Endodermal cell (in vitro differentiated cells): ENCODE results near the gene OSBPL5. TPM values are rescaled to one million over a fixed set of nuclear protein-coding genes. Genes with fewer than 3 reads are reported as not detected.
A peak's percentile ranks its signal among the peaks of the same experiment; 100 is the strongest.

Experiments used
- DNase-seq: peaks from one replicate; pipeline ENCODE4 v3.0.0-alpha.2; 2017
- H3K27ac ChIP-seq: 2 replicates; pipeline ENCODE4 v1.5.1; 2013; ENCODE audit warnings: mild to moderate bottlenecking, low read depth, low read length, moderate library complexity
- H3K27me3 ChIP-seq: 2 replicates; pipeline ENCODE4 v1.6.1; 2013; ENCODE audit warnings: mild to moderate bottlenecking, low read length, moderate library complexity; ENCODE audit not compliant: insufficient read depth, control insufficient read depth, poor library complexity, severe bottlenecking
- H3K36me3 ChIP-seq: 2 replicates; pipeline ENCODE4 v1.7.0; 2013; ENCODE audit warnings: mild to moderate bottlenecking, low read length, moderate library complexity; ENCODE audit not compliant: control insufficient read depth, insufficient read depth
- H3K4me1 ChIP-seq: one replicate; pipeline ENCODE4 v1.7.0; 2013; ENCODE audit warnings: low read length; ENCODE audit not compliant: control insufficient read depth, insufficient read depth
- H3K4me3 ChIP-seq: 2 replicates; pipeline ENCODE4 v1.5.1; 2013; ENCODE audit warnings: mild to moderate bottlenecking, low read length, moderate library complexity
- H3K9ac ChIP-seq: 2 replicates; pipeline ENCODE4 v1.6.1; 2013; ENCODE audit warnings: mild to moderate bottlenecking, low read length, moderate library complexity; ENCODE audit not compliant: poor library complexity, severe bottlenecking; ENCODE audit errors: extremely low read depth
- H3K9me3 ChIP-seq: 2 replicates; pipeline ENCODE4 v1.6.1; 2013; ENCODE audit warnings: mild to moderate bottlenecking, low read length, moderate library complexity; ENCODE audit not compliant: control insufficient read depth
- H3K27ac Mint-ChIP-seq: 2 replicates; pipeline ENCODE4 v1.8.0; 2020; ENCODE audit warnings: mixed read lengths
- H3K27me3 Mint-ChIP-seq: 2 replicates; pipeline ENCODE4 v1.8.0; 2021; ENCODE audit warnings: mild to moderate bottlenecking, mixed read lengths; ENCODE audit not compliant: insufficient read depth
- H3K36me3 Mint-ChIP-seq: 2 replicates; pipeline ENCODE4 v1.8.0; 2020; ENCODE audit warnings: low read depth, mixed read lengths
- H3K4me1 Mint-ChIP-seq: 2 replicates; pipeline ENCODE4 v1.8.0; 2020; ENCODE audit warnings: mixed read lengths
- H3K4me3 Mint-ChIP-seq: 2 replicates; pipeline ENCODE4 v1.8.0; 2020; ENCODE audit warnings: mild to moderate bottlenecking, moderate library complexity, mixed read lengths
- H3K9me3 Mint-ChIP-seq: 2 replicates; pipeline ENCODE4 v1.8.0; 2020; ENCODE audit warnings: mild to moderate bottlenecking, mixed read lengths
- CTCF ChIP-seq: fragments of 200-600 bp; sonication (generic); conservative IDR thresholded peaks from 2 replicates; pipeline ENCODE4 v1.5.0; 2021; ENCODE audit warnings: antibody characterized with exemption, mild to moderate bottlenecking
- WGBS, 2 experiments: methylation state at CpG; one replicate each; pipeline versions ENCODE4 v1.1.5 to v1.1.7; 2013; ENCODE audit warnings: missing lambda C conversion rate in 2 of 2, mixed read lengths in 1 of 2; ENCODE audit not compliant: insufficient coverage in 1 of 2, insufficient read length in 1 of 2; 5-methylcytosine and 5-hydroxymethylcytosine counted together
- total RNA-seq, 2 donors: library from RNA; stranded (reverse); fragmentation: NEBNext Ultra II Directional in 1 of 2; extraction: Animal tissue kit (Norgen Biotek cat#: 25700) in 1 of 2; gene quantifications; 2 replicates in 1 of 2; 3 replicates in 1 of 2; pipeline ENCODE4 v1.2.1, GENCODE V29; 2021

Gene OSBPL5
- total RNA-seq, 2 donors from 2014 or later: 1.2 to 4.8 TPM

GRCh38 chr11:3109434-3109833, 55.7 kb downstream of the OSBPL5 start:
- H3K9me3 ChIP-seq: peaks cover 27% of the 10 kb centered on the region
- WGBS, 2 experiments: 87 to 92% methylated on average over 5 to 7 of the region's 7 CpGs
- Mint-ChIP-seq H3K27ac (no peak overlapping the region), H3K9me3 (peaks cover 44% of the 10 kb centered on the region), H3K4me3 (no peak overlapping the region), H3K36me3 (peaks cover 22% of the 10 kb centered on the region), H3K27me3 (peaks cover 9% of the 10 kb centered on the region), H3K4me1 (no peaks in the 10 kb centered on the region)
- H3K4me3 ChIP-seq: no peak overlapping the region
- no peak overlapping the region for H3K9ac ChIP-seq
- no peaks in the 10 kb centered on the region for H3K4me1 ChIP-seq
- DNase-seq: no peak
- no peak for TF ChIP-seq CTCF
- H3K27me3 ChIP-seq: no peaks in the 10 kb centered on the region
- no peaks in the 10 kb centered on the region for H3K36me3 ChIP-seq
- no peak overlapping the region for H3K27ac ChIP-seq

GRCh38 chr11:3108183-3108721, 56.9 kb downstream of the OSBPL5 start:
- peaks cover 21% of the 10 kb centered on the region for H3K9me3 ChIP-seq
- H3K4me3 ChIP-seq: no peak overlapping the region
- DNase-seq: peak; percentile 38
- Mint-ChIP-seq H3K27me3 (peaks cover 9% of the 10 kb centered on the region), H3K36me3 (peaks cover 17% of the 10 kb centered on the region), H3K27ac (no peak overlapping the region), H3K4me1 (no peaks in the 10 kb centered on the region), H3K4me3 (no peak overlapping the region), H3K9me3 (peaks cover 34% of the 10 kb centered on the region)
- H3K9ac ChIP-seq: no peak overlapping the region
- no peak for TF ChIP-seq CTCF
- H3K27me3 ChIP-seq: no peaks in the 10 kb centered on the region
- H3K4me1 ChIP-seq: no peaks in the 10 kb centered on the region
- WGBS, 2 experiments: 83 to 84% methylated on average over 3 to 11 of the region's 11 CpGs
- no peak overlapping the region for H3K27ac ChIP-seq
- no peaks in the 10 kb centered on the region for H3K36me3 ChIP-seq

- no peaks in the 10 kb centered on the region for H3K4me1 ChIP-seq
- DNase-seq: peak; percentile 43
- peaks cover 29% of the 10 kb centered on the region for H3K9me3 Mint-ChIP-seq
- no peak overlapping the region for H3K9ac ChIP-seq
- peaks cover 9% of the 10 kb centered on the region for H3K27me3 Mint-ChIP-seq
- H3K27ac ChIP-seq: no peak overlapping the region
- WGBS, 2 experiments: 89 to 93% methylated on average over 11 to 21 of the region's 21 CpGs
- no peak overlapping the region for H3K4me3 ChIP-seq
- H3K4me3 Mint-ChIP-seq: no peak overlapping the region
- H3K9me3 ChIP-seq: peaks cover 17% of the 10 kb centered on the region
- H3K4me1 Mint-ChIP-seq: no peaks in the 10 kb centered on the region
- peaks cover 15% of the 10 kb centered on the region for H3K36me3 Mint-ChIP-seq
- H3K27me3 ChIP-seq: no peaks in the 10 kb centered on the region
- TF ChIP-seq CTCF: no peak
- H3K27ac Mint-ChIP-seq: no peak overlapping the region
- no peaks in the 10 kb centered on the region for H3K36me3 ChIP-seq
Measured at GRCh38 chr11:3107608-3108182, 57.4 kb downstream of the OSBPL5 start.
